Astrocyte of the cerebellum (primary cell): ENCODE measurements around the gene ANKRD39.
A peak's percentile ranks its signal among the peaks of the same experiment; 100 is the strongest.

Experiments used
- DNase-seq: peaks from one replicate; pipeline ENCODE4 v3.0.0-alpha.2; 2011; ENCODE audit warnings: low read depth
- H3K4me3 ChIP-seq: 2 replicates; pipeline ENCODE4 v1.5.1; 2011; ENCODE audit warnings: mild to moderate bottlenecking, low read depth, low read length, moderate library complexity
- CTCF ChIP-seq: IDR thresholded peaks from 2 replicates; pipeline ENCODE4 v1.5.1; 2012; ENCODE audit warnings: low read length, low read depth, moderate library complexity, mild to moderate bottlenecking; ENCODE audit errors: missing control alignments
- in situ Hi-C: cut with HindIII; loops from 2 replicates; pipeline ENCODE4 v1.10.0; 2017; ENCODE audit warnings: low sequenced_read_pairs

ANKRD39 gene

GRCh38 chr2:96870626-96871255 lies 12.9 kb upstream of the ANKRD39 start:
- no peak for DNase-seq
- in situ Hi-C loops, result no loop called here
- TF ChIP-seq CTCF, result no peak
- peak overlapping the region; percentile 84 for H3K4me3 ChIP-seq

- no peak for DNase-seq
- TF ChIP-seq CTCF, result no peak
- in situ Hi-C loops, result no loop called here
- H3K4me3 ChIP-seq, result peak within 1 kb of the TSS; percentile 84
These were observed 12.2 kb upstream of the ANKRD39 start, which contains the start of gene SEMA4C for GRCh38 chr2:96869822-96870625. SEMA4C (minus strand) TSS chr2:96870080; CDS start chr2:96867886, 2,194 bp downstream.

- TF ChIP-seq CTCF, result no peak
- H3K4me3 ChIP-seq, result peak overlapping the region; percentile 84
- peak; percentile 38 for DNase-seq
- in situ Hi-C loops, result no loop called here
These were observed 11.5 kb upstream of the ANKRD39 start for GRCh38 chr2:96869281-96869821.

GRCh38 chr2:96868555-96869280 lies 10.9 kb upstream of the ANKRD39 start:
- in situ Hi-C loops, result no loop called here
- peak overlapping the region; percentile 84 for H3K4me3 ChIP-seq
- DNase-seq, result peak; percentile 67
- peak; percentile 75 for TF ChIP-seq CTCF

GRCh38 chr2:96867756-96868554 lies 10.1 kb upstream of the ANKRD39 start:
- in situ Hi-C loops, result no loop called here

More at GRCh38 chr2:96867756-96868554, 10.1 kb upstream of the ANKRD39 start:
- TF ChIP-seq CTCF, result no peak
- H3K4me3 ChIP-seq, result peak overlapping the region; percentile 84
- DNase-seq, result no peak
